Lower leg skin (tissue), 4 donors: ENCODE results near the gene RHBG. TPM values are rescaled to one million over a fixed set of nuclear protein-coding genes. Genes with fewer than 3 reads are reported as not detected.
A peak's percentile ranks its signal among the peaks of the same experiment; 100 is the strongest.
"Not testable (repeated sequence)": the region's sequence is repeated elsewhere in the genome, so short reads cannot be mapped to it uniquely, and the experiment has no call there.

ENCODE experiments used
- DNase-seq, 2 donors: peaks; one replicate each; pipeline ENCODE4 v3.0.0-alpha.2; 2019; ENCODE audit warnings: low spot score in 2 of 2
- H3K4me3 ChIP-seq: fragments of 200-600 bp; sonication (generic); 2 replicates; pipeline ENCODE4 v1.5.1; 2017; ENCODE audit warnings: mild to moderate bottlenecking, low read depth; ENCODE audit not compliant: poor library complexity, severe bottlenecking
- POLR2A ChIP-seq, 2 donors: fragments of 450-650 bp; IDR thresholded peaks; one replicate each; pipeline ENCODE4 v1.6.1; 2016 to 2017; ENCODE audit warnings: antibody characterized with exemption in 2 of 2, mild to moderate bottlenecking in 1 of 2, moderate library complexity in 1 of 2
- WGBS, 2 donors: methylation state at CpG; one replicate each; pipeline ENCODE4 v1.1.5; 2018; 5-methylcytosine and 5-hydroxymethylcytosine counted together
- intact Hi-C: fragments of 100-400 bp; cut with DNase I; formaldehyde crosslinking; loops from one replicate; pipeline ENCODE4 v1.15.0; 2023; ENCODE audit warnings: low total_unique reads
- total RNA-seq, 4 donors: library from RNA; depleted of rRNA; stranded (reverse); fragments of >200 nt; gene quantifications; one replicate each; pipeline ENCODE4 v1.1.0, GENCODE V29; 2016
- TF ChIP-seq, protein P1 (sequence below), 3 donors: fragments of 450-650 bp; IDR thresholded peaks; one replicate each; pipeline ENCODE4 v1.5.1; 2016; ENCODE audit warnings: antibody characterized with exemption in 3 of 3, mild to moderate bottlenecking in 3 of 3, moderate library complexity in 2 of 3

Gene RHBG, protein sequence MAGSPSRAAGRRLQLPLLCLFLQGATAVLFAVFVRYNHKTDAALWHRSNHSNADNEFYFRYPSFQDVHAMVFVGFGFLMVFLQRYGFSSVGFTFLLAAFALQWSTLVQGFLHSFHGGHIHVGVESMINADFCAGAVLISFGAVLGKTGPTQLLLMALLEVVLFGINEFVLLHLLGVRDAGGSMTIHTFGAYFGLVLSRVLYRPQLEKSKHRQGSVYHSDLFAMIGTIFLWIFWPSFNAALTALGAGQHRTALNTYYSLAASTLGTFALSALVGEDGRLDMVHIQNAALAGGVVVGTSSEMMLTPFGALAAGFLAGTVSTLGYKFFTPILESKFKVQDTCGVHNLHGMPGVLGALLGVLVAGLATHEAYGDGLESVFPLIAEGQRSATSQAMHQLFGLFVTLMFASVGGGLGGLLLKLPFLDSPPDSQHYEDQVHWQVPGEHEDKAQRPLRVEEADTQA
- 10 to 100 TPM in 1 of 4 donors, 1 to 10 TPM in 3; 3.5 to 14.2 (median 9.3) TPM for total RNA-seq

DNA sequence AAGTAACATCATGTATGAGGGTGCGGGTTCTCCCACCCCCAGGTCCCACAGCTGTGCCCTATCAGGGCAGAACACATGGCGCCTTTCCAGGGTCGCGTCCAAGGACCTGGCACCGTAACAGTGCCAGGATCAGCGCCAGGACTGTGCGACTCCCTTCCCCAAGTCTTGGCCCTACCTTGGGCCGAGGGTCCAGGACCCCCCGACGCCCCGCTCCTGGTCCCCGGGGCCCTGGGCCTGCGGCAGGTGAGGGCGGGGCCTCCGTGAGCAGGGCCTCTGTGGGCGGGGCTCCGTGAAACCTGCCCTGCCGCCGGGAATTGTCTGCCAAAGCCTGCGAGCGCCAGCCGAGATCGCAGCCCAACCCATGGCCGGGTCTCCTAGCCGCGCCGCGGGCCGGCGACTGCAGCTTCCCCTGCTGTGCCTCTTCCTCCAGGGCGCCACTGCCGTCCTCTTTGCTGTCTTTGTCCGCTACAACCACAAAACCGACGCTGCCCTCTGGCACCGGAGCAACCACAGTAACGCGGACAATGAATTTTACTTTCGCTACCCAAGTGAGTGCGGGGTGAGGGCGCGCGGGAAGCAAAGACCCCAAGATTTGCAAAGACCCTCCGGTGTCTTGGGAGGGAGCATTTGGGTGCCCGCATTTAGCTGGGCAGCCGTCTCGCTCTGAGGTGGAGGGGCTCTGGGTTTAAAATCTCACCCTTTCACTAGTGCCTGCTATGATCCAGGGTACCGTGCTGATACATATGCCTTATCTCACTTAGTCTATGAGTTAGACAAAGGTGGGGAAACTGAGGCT is at the start of gene RHBG:
RHBG (plus strand) TSS at position 323 of the 796 bp plus-strand sequence; CDS start at position 362, 39 bp downstream.
- no peak for TF ChIP-seq POLR2A (IDR thresholded peaks at IDR 0.05)
- TF ChIP-seq, protein P1, sequence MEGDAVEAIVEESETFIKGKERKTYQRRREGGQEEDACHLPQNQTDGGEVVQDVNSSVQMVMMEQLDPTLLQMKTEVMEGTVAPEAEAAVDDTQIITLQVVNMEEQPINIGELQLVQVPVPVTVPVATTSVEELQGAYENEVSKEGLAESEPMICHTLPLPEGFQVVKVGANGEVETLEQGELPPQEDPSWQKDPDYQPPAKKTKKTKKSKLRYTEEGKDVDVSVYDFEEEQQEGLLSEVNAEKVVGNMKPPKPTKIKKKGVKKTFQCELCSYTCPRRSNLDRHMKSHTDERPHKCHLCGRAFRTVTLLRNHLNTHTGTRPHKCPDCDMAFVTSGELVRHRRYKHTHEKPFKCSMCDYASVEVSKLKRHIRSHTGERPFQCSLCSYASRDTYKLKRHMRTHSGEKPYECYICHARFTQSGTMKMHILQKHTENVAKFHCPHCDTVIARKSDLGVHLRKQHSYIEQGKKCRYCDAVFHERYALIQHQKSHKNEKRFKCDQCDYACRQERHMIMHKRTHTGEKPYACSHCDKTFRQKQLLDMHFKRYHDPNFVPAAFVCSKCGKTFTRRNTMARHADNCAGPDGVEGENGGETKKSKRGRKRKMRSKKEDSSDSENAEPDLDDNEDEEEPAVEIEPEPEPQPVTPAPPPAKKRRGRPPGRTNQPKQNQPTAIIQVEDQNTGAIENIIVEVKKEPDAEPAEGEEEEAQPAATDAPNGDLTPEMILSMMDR (IDR thresholded peaks at IDR 0.05): no peak
- intact Hi-C loops: no loop called here
- 11 to 14% methylated on average over 34 to 39 of the region's 48 CpGs for WGBS, 2 donors
- H3K4me3 ChIP-seq: peak within 1 kb of the TSS; percentile 31
- DNase-seq: peak in 1 of 2 donors; percentile 23

GRCh38 chr1:156319664-156320063 is 49.3 kb upstream of the RHBG start:
- DNase-seq: no peak
- intact Hi-C loops: loop anchor here (10.0 kb wide), 1 partner anchor 185 kb away; no protein-coding TSS in a partner anchor
- WGBS, 2 donors: 58 to 67% methylated on average over 1 of the region's 1 CpG
- TF ChIP-seq, protein P1 (IDR thresholded peaks at IDR 0.05): no peak
- no peak for TF ChIP-seq POLR2A (IDR thresholded peaks at IDR 0.05)
- H3K4me3 ChIP-seq: no peak overlapping the region

DNA sequence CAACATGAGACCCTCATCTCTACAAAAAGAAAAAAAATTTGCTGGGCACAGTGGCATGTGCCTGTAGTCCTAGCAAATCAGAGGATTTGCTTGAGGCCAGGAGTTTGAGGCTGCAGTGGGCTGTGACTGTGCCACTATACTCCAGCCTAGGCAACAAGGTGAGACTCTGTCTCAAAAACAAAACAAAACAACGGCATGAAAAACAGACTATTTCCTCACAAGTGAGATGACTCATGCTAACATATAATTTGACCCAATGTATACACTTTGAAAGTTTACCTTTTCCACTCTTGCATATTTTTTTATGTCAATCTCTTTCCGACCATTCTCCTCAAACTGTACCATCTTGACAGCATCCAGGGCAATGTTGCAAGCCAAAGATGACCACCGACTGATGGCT is 48.5 kb upstream of the RHBG start:
- WGBS, 2 donors: 77 to 80% methylated on average over 3 of the region's 3 CpGs
- intact Hi-C loops: loop anchor here (10.0 kb wide), 1 partner anchor 186 kb away; no protein-coding TSS in a partner anchor
- no peak for DNase-seq
- TF ChIP-seq POLR2A (IDR thresholded peaks at IDR 0.05): no peak
- TF ChIP-seq, protein P1 (IDR thresholded peaks at IDR 0.05): no peak
- no peak overlapping the region for H3K4me3 ChIP-seq

- intact Hi-C loops: loop anchor here (10.0 kb wide), 1 partner anchor 188 kb away; no protein-coding TSS in a partner anchor
- not testable (repeated sequence) for H3K4me3 ChIP-seq, DNase-seq
- 91 to 95% methylated on average over 9 of the region's 9 CpGs for WGBS, 2 donors
Measured at GRCh38 chr1:156323179-156323578, 45.8 kb upstream of the RHBG start.

- intact Hi-C loops: no loop called here
- no peak overlapping the region for H3K4me3 ChIP-seq
- TF ChIP-seq, protein P1 (IDR thresholded peaks at IDR 0.05): no peak
- TF ChIP-seq POLR2A (IDR thresholded peaks at IDR 0.05): no peak
- DNase-seq: no peak
- 67 to 68% methylated on average over 4 of the region's 4 CpGs for WGBS, 2 donors
Measured at GRCh38 chr1:156336242-156336641, 32.8 kb upstream of the RHBG start.
